ENCODE measurements around the gene TPH1. TPM values are rescaled to one million over a fixed set of nuclear protein-coding genes. Genes with fewer than 3 reads are reported as not detected.

The TPH1 gene
- total RNA-seq, 5 donors from 2014 or later (not counting 1 experiment from before 2014, with no cell fraction given): 0.38 to 1.3 (median 1.1) TPM

DNA sequence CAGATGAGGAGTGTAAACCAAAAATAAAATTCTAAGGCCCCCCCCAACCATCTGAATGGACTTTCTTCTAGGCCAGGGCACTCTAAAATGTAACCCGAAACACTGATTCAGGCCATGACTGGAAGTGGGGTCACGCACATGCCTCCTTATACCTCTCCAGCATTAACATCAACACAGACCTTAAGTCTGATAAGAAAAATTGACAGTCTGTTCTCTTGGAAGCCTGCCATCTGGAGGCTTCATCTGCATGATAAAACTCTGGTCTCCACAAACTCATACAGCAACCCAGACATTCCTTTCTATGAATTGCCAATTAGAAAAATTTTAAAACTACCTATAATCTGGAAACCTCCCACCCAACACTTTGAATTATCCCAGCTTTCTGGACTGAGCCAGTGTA lies 29.3 kb downstream of the TPH1 start:
- ATAC-seq (replicated peaks in 1 of 4) (no peak), DNase-seq (no peak)
- no peaks in the 10 kb centered on the region for H3K27me3 Mint-ChIP-seq
- H3K4me1 Mint-ChIP-seq: peaks cover 20 to 22% (median 21%) of the 10 kb centered on the region in 3 donors
- 100% methylated on average over 2 of the region's 2 CpGs for WGBS (ENCODE audit: insufficient coverage)
- H3K36me3 Mint-ChIP-seq: no peaks in the 10 kb centered on the region
- Histone ChIP-seq H3K9me3 (no peaks in the 10 kb centered on the region), H3K27ac (ENCODE audit: low read length) (no peak overlapping the region), H3K4me3 (ENCODE audit: control insufficient read depth in 1 of 2, extremely low read depth in 1 of 2, low read length in 1 of 2) (no peak overlapping the region), H3K4me1 (ENCODE audit: control insufficient read depth in 1 of 2, extremely low read depth in 1 of 2, insufficient read depth in 2 of 2, low read length in 2 of 2) (peaks cover 7 to 23% of the 10 kb centered on the region in 2 experiments), H3K36me3 (ENCODE audit: control insufficient read depth in 2 of 2, extremely low read depth in 1 of 2, insufficient read depth in 1 of 2, low read length in 1 of 2) (no peaks in the 10 kb centered on the region), H3K27me3 (replicated peaks in 1 of 2; ENCODE audit: control insufficient read depth in 2 of 2, extremely low read depth in 1 of 2, insufficient read depth in 2 of 2, low read length in 1 of 2) (no peaks in the 10 kb centered on the region)
- ChIA-PET POLR2A (no interaction called here), CTCF (interaction anchor here (0.6 to 0.9 kb wide), 2 partner anchors 26 to 33 kb away, joined by 3 to 4 read pairs; no protein-coding TSS in a partner anchor)
- peaks cover 0 to 1% (median 0%) of the 10 kb centered on the region in 3 donors for H3K9me3 Mint-ChIP-seq
- H3K4me3 Mint-ChIP-seq: no peak overlapping the region
- H3K27ac Mint-ChIP-seq: no peak overlapping the region

DNA sequence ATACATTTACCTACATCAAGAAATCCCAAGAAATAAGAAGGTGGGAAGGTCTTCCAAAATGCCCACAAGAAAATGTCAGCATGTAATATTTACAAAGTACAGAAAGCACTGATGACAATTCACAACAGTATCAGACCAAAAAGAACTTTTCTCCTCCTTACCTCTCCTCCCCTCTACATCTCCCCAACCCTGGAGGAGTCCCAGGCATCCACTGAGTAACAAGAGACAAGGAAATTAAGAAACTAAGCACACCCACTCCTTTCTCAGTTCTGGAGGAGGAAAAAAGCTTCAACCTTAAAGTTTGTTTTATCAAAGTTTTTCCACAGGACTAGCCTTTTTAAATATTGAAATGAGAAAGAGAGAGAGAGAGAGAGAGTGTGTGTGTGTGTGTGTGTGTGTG lies 31.2 kb downstream of the TPH1 start:
- Histone ChIP-seq H3K4me3 (ENCODE audit: control insufficient read depth in 1 of 2, extremely low read depth in 1 of 2, low read length in 1 of 2) (no peak overlapping the region), H3K4me1 (ENCODE audit: control insufficient read depth in 1 of 2, extremely low read depth in 1 of 2, insufficient read depth in 2 of 2, low read length in 2 of 2) (peaks cover 7 to 25% of the 10 kb centered on the region in 2 experiments), H3K27me3 (replicated peaks in 1 of 2; ENCODE audit: control insufficient read depth in 2 of 2, extremely low read depth in 1 of 2, insufficient read depth in 2 of 2, low read length in 1 of 2) (no peaks in the 10 kb centered on the region), H3K9me3 (no peaks in the 10 kb centered on the region), H3K36me3 (ENCODE audit: control insufficient read depth in 2 of 2, extremely low read depth in 1 of 2, insufficient read depth in 1 of 2, low read length in 1 of 2) (no peaks in the 10 kb centered on the region), H3K27ac (ENCODE audit: low read length) (no peak overlapping the region)
- Mint-ChIP-seq H3K9me3 (peaks cover 0 to 4% (median 0%) of the 10 kb centered on the region in 3 donors), H3K36me3 (no peaks in the 10 kb centered on the region), H3K4me3 (peak overlapping the region in 2 of 3 donors; percentile 20 to 57), H3K27me3 (no peaks in the 10 kb centered on the region), H3K4me1 (peaks cover 29 to 35% (median 34%) of the 10 kb centered on the region in 3 donors), H3K27ac (peak overlapping the region; percentile 25 to 97)
- ChIA-PET POLR2A (interaction anchor here in 1 of 2 donors (0.6 kb wide), 3 partner anchors 315 to 752 kb away, joined by 3 to 9 read pairs (median 4); no protein-coding TSS in a partner anchor), CTCF (interaction anchor here in 1 of 2 donors (1.5 kb wide), 1 partner anchor 89 kb away, joined by 6 read pairs; no protein-coding TSS in a partner anchor)
- DNase-seq (no peak), ATAC-seq (replicated peaks in 1 of 4) (no peak)

DNA sequence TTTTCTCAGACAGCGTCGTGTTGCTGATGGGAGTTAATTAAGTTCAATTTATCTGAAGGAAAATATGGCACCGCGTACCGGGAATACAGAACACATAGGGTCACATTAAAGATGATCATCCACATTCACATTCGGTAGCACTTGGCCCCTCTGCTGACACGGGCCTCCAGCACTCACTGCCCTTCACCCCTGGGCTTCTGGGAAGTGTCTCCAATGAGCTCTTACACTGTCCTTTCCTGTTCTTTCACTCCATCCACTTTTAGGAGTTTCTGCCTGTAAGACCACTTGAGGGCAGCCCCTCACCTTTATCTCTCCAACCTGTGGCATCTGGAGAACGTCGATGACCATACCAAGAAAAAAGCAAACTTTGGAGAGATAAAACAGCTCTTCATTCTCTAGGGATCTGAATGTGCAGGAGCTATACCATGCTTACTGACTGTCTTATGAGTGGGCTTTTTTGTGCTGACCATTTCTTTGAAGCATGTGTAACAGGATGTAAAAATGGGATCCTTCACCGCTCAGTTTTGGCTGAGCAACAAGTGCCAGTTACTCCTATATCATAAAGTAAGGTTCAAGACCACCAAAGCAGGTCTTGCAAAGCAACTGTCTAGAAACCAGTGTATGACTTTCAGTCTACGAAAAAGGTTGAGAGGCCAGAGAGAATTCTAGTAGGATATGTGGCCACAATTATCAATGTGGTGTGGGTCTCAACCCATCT lies 32.1 kb downstream of the TPH1 start:
- peaks cover 0 to 4% (median 0%) of the 10 kb centered on the region in 3 donors for H3K9me3 Mint-ChIP-seq
- H3K36me3 ChIP-seq (ENCODE audit: control insufficient read depth in 2 of 2, extremely low read depth in 1 of 2, insufficient read depth in 1 of 2, low read length in 1 of 2): no peaks in the 10 kb centered on the region
- peak overlapping the region; percentile 96 to 100 (median 99) for H3K4me3 Mint-ChIP-seq
- peaks cover 29 to 35% (median 34%) of the 10 kb centered on the region in 3 donors for H3K4me1 Mint-ChIP-seq
- peaks cover 7 to 25% of the 10 kb centered on the region in 2 experiments for H3K4me1 ChIP-seq (ENCODE audit: control insufficient read depth in 1 of 2, extremely low read depth in 1 of 2, insufficient read depth in 2 of 2, low read length in 2 of 2)
- H3K27ac Mint-ChIP-seq: peak overlapping the region; percentile 97 to 98
- DNase-seq (peak in 2 of 35 experiments; percentile 3 to 13), ATAC-seq (replicated peaks in 1 of 4) (no peak)
- 30% methylated on average over 3 of the region's 11 CpGs for WGBS (ENCODE audit: insufficient coverage)
- peak overlapping the region; percentile 89 for H3K27ac ChIP-seq (ENCODE audit: low read length)
- H3K9me3 ChIP-seq: no peaks in the 10 kb centered on the region
- H3K27me3 ChIP-seq (replicated peaks in 1 of 2; ENCODE audit: control insufficient read depth in 2 of 2, extremely low read depth in 1 of 2, insufficient read depth in 2 of 2, low read length in 1 of 2): no peaks in the 10 kb centered on the region
- H3K4me3 ChIP-seq (ENCODE audit: control insufficient read depth in 1 of 2, extremely low read depth in 1 of 2, low read length in 1 of 2): peak overlapping the region; percentile 61 to 97
- ChIA-PET CTCF (interaction anchor here in 1 of 2 donors (0.7 to 1.5 kb wide), 4 partner anchors 8 to 92 kb away, joined by 3 to 6 read pairs (median 5); partner anchors contain the start of gene SAAL1), POLR2A (interaction anchor here (0.6 to 1.1 kb wide), 4 partner anchors 10 to 512 kb away, joined by 3 read pairs; no protein-coding TSS in a partner anchor)
- H3K27me3 Mint-ChIP-seq: no peaks in the 10 kb centered on the region
- no peaks in the 10 kb centered on the region for H3K36me3 Mint-ChIP-seq

- Histone ChIP-seq H3K27me3 (replicated peaks in 1 of 2; ENCODE audit: control insufficient read depth in 2 of 2, extremely low read depth in 1 of 2, insufficient read depth in 2 of 2, low read length in 1 of 2) (no peaks in the 10 kb centered on the region), H3K4me1 (ENCODE audit: control insufficient read depth in 1 of 2, extremely low read depth in 1 of 2, insufficient read depth in 2 of 2, low read length in 2 of 2) (peaks cover 7 to 25% of the 10 kb centered on the region in 2 experiments)
- POLR2A ChIA-PET: interaction anchor here (0.7 to 1.1 kb wide), 3 partner anchors 11 to 513 kb away, joined by 3 read pairs; no protein-coding TSS in a partner anchor
These were observed 32.9 kb downstream of the TPH1 start, which contains the start of gene SERGEF for GRCh38 chr11:18012906-18013781. TSS of gene SERGEF (minus strand) at chr11:18013047. CDS start at chr11:18013010, 37 bp downstream.

GRCh38 chr11:18012122-18012905 lies 33.8 kb downstream of the TPH1 start:
- H3K4me3 ChIP-seq (ENCODE audit: control insufficient read depth in 1 of 2, extremely low read depth in 1 of 2, low read length in 1 of 2): peak overlapping the region; percentile 54 to 61
- POLR2A ChIA-PET: no interaction called here
- CTCF ChIA-PET: interaction anchor here (0.6 to 1.5 kb wide), 4 partner anchors 31 to 94 kb away, joined by 3 to 5 read pairs (median 3); partner anchors contain the start of gene SAAL1 (in 1 of the 2)

More at GRCh38 chr11:18012906-18013781, 32.9 kb downstream of the TPH1 start, which contains the start of gene SERGEF:
- DNase-seq (peak; percentile 78 to 96 (median 87)), ATAC-seq (replicated peaks in 1 of 4) (peak; percentile 88 to 92 (median 90))
- CTCF ChIA-PET: interaction anchor here (0.6 to 1.5 kb wide), 6 partner anchors 18 to 93 kb away, joined by 3 to 6 read pairs (median 4); partner anchors contain the start of gene SAAL1 (in 1 of the 2)
- under 1% methylated on average over 81 of the region's 93 CpGs for WGBS (ENCODE audit: insufficient coverage)
- Histone ChIP-seq H3K9me3 (no peaks in the 10 kb centered on the region), H3K4me3 (ENCODE audit: control insufficient read depth in 1 of 2, extremely low read depth in 1 of 2, low read length in 1 of 2) (peak within 1 kb of the TSS; percentile 61 to 97), H3K36me3 (ENCODE audit: control insufficient read depth in 2 of 2, extremely low read depth in 1 of 2, insufficient read depth in 1 of 2, low read length in 1 of 2) (no peaks in the 10 kb centered on the region), H3K27ac (ENCODE audit: low read length) (peak within 1 kb of the TSS; percentile 89)
- Mint-ChIP-seq H3K36me3 (no peaks in the 10 kb centered on the region), H3K4me1 (peaks cover 29 to 35% (median 34%) of the 10 kb centered on the region in 3 donors), H3K4me3 (peak within 1 kb of the TSS; percentile 96 to 100 (median 99)), H3K27ac (peak within 1 kb of the TSS; percentile 97 to 98), H3K9me3 (peaks cover 0 to 4% (median 0%) of the 10 kb centered on the region in 3 donors), H3K27me3 (no peaks in the 10 kb centered on the region)

More at GRCh38 chr11:18012122-18012905, 33.8 kb downstream of the TPH1 start:
- Mint-ChIP-seq H3K4me3 (peak overlapping the region; percentile 96 to 100 (median 99)), H3K36me3 (no peaks in the 10 kb centered on the region), H3K9me3 (peaks cover 0 to 4% (median 0%) of the 10 kb centered on the region in 3 donors), H3K4me1 (peaks cover 29 to 35% (median 34%) of the 10 kb centered on the region in 3 donors), H3K27ac (peak overlapping the region; percentile 95), H3K27me3 (no peaks in the 10 kb centered on the region)
- H3K27ac ChIP-seq (ENCODE audit: low read length): peak overlapping the region; percentile 78
- DNase-seq: peak in 17 of 35 experiments; percentile 1 to 50 (median 13)
- H3K36me3 ChIP-seq (ENCODE audit: control insufficient read depth in 2 of 2, extremely low read depth in 1 of 2, insufficient read depth in 1 of 2, low read length in 1 of 2): no peaks in the 10 kb centered on the region
- peaks cover 7 to 25% of the 10 kb centered on the region in 2 experiments for H3K4me1 ChIP-seq (ENCODE audit: control insufficient read depth in 1 of 2, extremely low read depth in 1 of 2, insufficient read depth in 2 of 2, low read length in 2 of 2)
- WGBS (ENCODE audit: insufficient coverage): 20% methylated on average over 46 of the region's 46 CpGs
- H3K27me3 ChIP-seq (replicated peaks in 1 of 2; ENCODE audit: control insufficient read depth in 2 of 2, extremely low read depth in 1 of 2, insufficient read depth in 2 of 2, low read length in 1 of 2): no peaks in the 10 kb centered on the region
- ATAC-seq (replicated peaks in 1 of 4): peak in 3 of 4 experiments; percentile 1 to 3 (median 3)
- no peaks in the 10 kb centered on the region for H3K9me3 ChIP-seq

All from T-cell (primary cell).